Measurements from ENCODE around the gene PDZK1.
"Not testable (repeated sequence)": the region's sequence is repeated elsewhere in the genome, so short reads cannot be mapped to it uniquely, and the experiment has no call there.

The PDZK1 gene

GRCh38 chr1:145656245-145656943, 50.8 kb downstream of the PDZK1 start:
- not testable (repeated sequence) for DNase-seq (ENCODE audit: low read depth in 2 of 2)

- DNase-seq (ENCODE audit: low read depth in 2 of 2): not testable (repeated sequence)
These were observed 63.2 kb downstream of the PDZK1 start for GRCh38 chr1:145643990-145644389.

GRCh38 chr1:145641886-145642285, 65.3 kb downstream of the PDZK1 start:
- DNase-seq (ENCODE audit: low read depth in 2 of 2): not testable (repeated sequence)

GRCh38 chr1:145636237-145636636, 70.9 kb downstream of the PDZK1 start:
- not testable (repeated sequence) for DNase-seq (ENCODE audit: low read depth in 2 of 2)

- DNase-seq (ENCODE audit: low read depth in 2 of 2): not testable (repeated sequence)
These were observed 85.0 kb downstream of the PDZK1 start for GRCh38 chr1:145622177-145622576.

All from stimulated activated CD4-positive, alpha-beta T cell treated with anti-CD3 and anti-CD28 coated beads, Interleukin-4, amount 100 ng/mL, for 48 hours (primary cell).